K562 (cell line): Measurements from ENCODE around the gene PCDH9. TPM values are rescaled to one million over a fixed set of nuclear protein-coding genes. Genes with fewer than 3 reads are reported as not detected.

Experiments
- ATAC-seq: fragments of 200-7000 bp; cut with Tn5 transposase; 3 replicates; pipeline ENCODE4 v1.9.1; 2020; ENCODE audit warnings: moderate library complexity
- BruUV-seq: library from RNA; stranded (reverse); fragments of 400-500 nt; replicated peaks from 2 replicates; lab custom pipeline; 2021; lab: Mats Ljungman, UMichigan
- CTCF ChIA-PET: fragments of 300-600 bp; formaldehyde crosslinking; extraction: SDS; loops from one replicate; lab custom pipeline; 2021; ENCODE audit warnings: low intra/inter-chr PET ratio; lab: Yijun Ruan, JAX
- POLR2A ChIA-PET: fragments of 300-600, 350-650 bp; sonication (Branson Sonifier 250); formaldehyde crosslinking; extraction: SDS; loops from one replicate; lab custom pipeline; 2021; ENCODE audit warnings: antibody characterized with exemption, inconsistent platforms; lab: Yijun Ruan, JAX
- DNase-seq, 4 experiments: peaks; one replicate each; pipeline versions ENCODE4 v3.0.0 to v3.0.0-alpha.2; 2011 to 2018; ENCODE audit warnings: low spot score in 3 of 4, mixed read lengths in 3 of 4; ENCODE audit errors: extremely low read depth in 1 of 4
- FAIRE-seq: peaks from 2 replicates; lab custom pipeline; 2011; peaks lifted over from hg19 to GRCh38; lab: Jason Lieb, UNC
- H2AFZ ChIP-seq: 2 replicates; pipeline ENCODE4 v1.6.0; 2011; ENCODE audit warnings: low read depth, low read length, control low read depth, inconsistent platforms
- H3K27ac ChIP-seq: fragments of 200-600 bp; 3 replicates; pipeline ENCODE4 v1.8.0; 2011; ENCODE audit warnings: low read depth, mild to moderate bottlenecking, control low read depth, inconsistent platforms, low read length, moderate library complexity, mixed read lengths; ENCODE audit errors: extremely low read depth
- H3K27me3 ChIP-seq, 2 experiments: fragments of 300-600 bp in 1 of 2; 2 replicates in 1 of 2; 3 replicates in 1 of 2; pipeline versions ENCODE4 v1.6.0 to v1.8.0; 2011; ENCODE audit warnings: inconsistent platforms in 2 of 2, low read length in 2 of 2, mild to moderate bottlenecking in 1 of 2, mixed read lengths in 1 of 2, moderate library complexity in 1 of 2; ENCODE audit not compliant: control insufficient read depth in 2 of 2, insufficient read depth in 2 of 2
- H3K36me3 ChIP-seq: fragments of 300-600 bp; 3 replicates; pipeline ENCODE4 v1.8.0; 2011; ENCODE audit warnings: mild to moderate bottlenecking, low read length, inconsistent platforms; ENCODE audit not compliant: control insufficient read depth, insufficient read depth
- H3K4me1 ChIP-seq, 2 experiments: fragments of 200-600 bp in 1 of 2; replicated peaks in 1 of 2; 2 replicates in 1 of 2; 3 replicates in 1 of 2; pipeline versions ENCODE4 v1.5.1 to v1.8.0; 2011; ENCODE audit warnings: inconsistent platforms in 2 of 2, low read length in 2 of 2, mild to moderate bottlenecking in 1 of 2, mixed read lengths in 1 of 2, moderate library complexity in 1 of 2; ENCODE audit not compliant: control insufficient read depth in 2 of 2, insufficient read depth in 2 of 2
- H3K4me2 ChIP-seq: 2 replicates; pipeline ENCODE4 v1.6.1; 2011; ENCODE audit warnings: low read length, control low read depth, inconsistent platforms, mixed read lengths; ENCODE audit not compliant: insufficient read depth
- H3K4me3 ChIP-seq: fragments of 200-600 bp; sonication (generic), shearing (Covaris generic); 2 replicates; pipeline ENCODE4 v1.5.1; 2016; ENCODE audit warnings: control low read depth, inconsistent platforms
- H3K79me2 ChIP-seq: fragments of 200-600 bp; 3 replicates; pipeline ENCODE4 v1.8.0; 2011; ENCODE audit warnings: low read length, inconsistent platforms; ENCODE audit not compliant: control insufficient read depth, insufficient read depth
- H3K9ac ChIP-seq, 2 experiments: 2 replicates each; pipeline versions ENCODE4 v1.6.0 to v1.6.1; 2011; ENCODE audit warnings: low read depth in 2 of 2, low read length in 2 of 2, control low read depth in 1 of 2, inconsistent platforms in 1 of 2, mild to moderate bottlenecking in 1 of 2, mixed read lengths in 1 of 2; ENCODE audit not compliant: insufficient read depth in 1 of 2
- H3K9me1 ChIP-seq: one replicate; pipeline ENCODE4 v1.6.0; 2011; ENCODE audit warnings: inconsistent platforms, mild to moderate bottlenecking, low read length, moderate library complexity; ENCODE audit not compliant: control insufficient read depth, insufficient read depth
- H3K9me3 ChIP-seq: replicated peaks from 2 replicates; pipeline ENCODE4 v1.5.1; 2011; ENCODE audit warnings: low read depth, low read length, inconsistent platforms; ENCODE audit not compliant: control insufficient read depth, insufficient read depth
- H4K20me1 ChIP-seq: replicated peaks from 2 replicates; pipeline ENCODE4 v1.6.1; 2011; ENCODE audit warnings: low read length, inconsistent platforms, mixed read lengths; ENCODE audit not compliant: control insufficient read depth, insufficient read depth
- CEBPG ChIP-seq, 3 experiments: fragments of 200-800 bp in 1 of 3; sonication (Bioruptor generic) in 1 of 3; sonication (generic) in 1 of 3; formaldehyde crosslinking in 1 of 3; IDR thresholded peaks in 2 of 3; conservative IDR thresholded peaks in 1 of 3; 2 replicates each; pipeline versions ENCODE4 v1.6.1 to v1.8.0; 2016 to 2022; ENCODE audit warnings: missing compliant biosample characterization in 2 of 3, missing genetic modification characterization in 2 of 3, mild to moderate bottlenecking in 1 of 3, missing genetic modification reagents in 1 of 3
- DACH1 ChIP-seq: fragments of 450-650 bp; IDR thresholded peaks from 2 replicates; pipeline ENCODE4 v1.6.1; 2018; ENCODE audit not compliant: partially characterized antibody
- HNRNPH1 ChIP-seq: fragments of 200-400 bp; formaldehyde crosslinking; optimal IDR thresholded peaks from 2 replicates; pipeline ENCODE3; 2017; ENCODE audit warnings: low read depth, mild to moderate bottlenecking, low read length, moderate library complexity
- MED1 ChIP-seq: sonication (generic); formaldehyde crosslinking; IDR thresholded peaks from 2 replicates; pipeline ENCODE4 v1.8.1; 2023; ENCODE audit warnings: missing genetic modification reagents, borderline replicate concordance
- ZBTB8A ChIP-seq: fragments of 450-650 bp; IDR thresholded peaks from 2 replicates; pipeline ENCODE4 v1.6.1; 2018; ENCODE audit warnings: mild to moderate bottlenecking, moderate library complexity; ENCODE audit not compliant: partially characterized antibody
- WGBS: fragments of 100-300 bp; shearing (Covaris generic); methylation state at CpG from one replicate; pipeline ENCODE4 v1.1.6; 2016; ENCODE audit warnings: low coverage, mixed read lengths; ENCODE audit not compliant: insufficient coverage; ENCODE audit errors: missing lambda C conversion rate; 5-methylcytosine and 5-hydroxymethylcytosine counted together
- in situ Hi-C: fragments of 300-500 bp; cut with MboI; formaldehyde crosslinking; loops from 4 replicates; pipeline ENCODE4 v1.15.0; 2018; ENCODE audit warnings: inconsistent platforms, mixed read lengths
- intact Hi-C: fragments of 100-400 bp; cut with micrococcal nuclease; formaldehyde crosslinking; loops from 2 replicates; pipeline ENCODE4 v1.14.2; 2022
- polyA plus RNA-seq, 8 experiments: library from polyadenylated mRNA; depleted of rRNA in 4 of 8; stranded (reverse) in 5 of 8; unstranded in 3 of 8; fragments of >200 nt; fragmentation: Nextera tagmentation in 2 of 8; fragmentation: Illumina TruSeq in 1 of 8; extraction: Ambion mirVana in 2 of 8; extraction: Trizol in 1 of 8; gene quantifications; 2 replicates each; pipeline versions ENCODE4 v1.2.1 to v1.2.3, GENCODE V29; 2011 to 2014; ENCODE audit warnings: inconsistent platforms in 1 of 8, missing spikeins in 1 of 8
- total RNA-seq, 7 experiments: library from RNA; depleted of rRNA in 6 of 7; stranded (reverse); fragments of >200 nt in 6 of 7; fragmentation: Illumina TruSeq in 2 of 7; extraction: Trizol in 2 of 7; gene quantifications; 2 replicates each; pipeline versions ENCODE4 v1.2.1 to v1.2.3, GENCODE V29; 2011 to 2021; ENCODE audit warnings: low replicate concordance in 1 of 7

PCDH9 gene
- total and polyA plus RNA-seq, 9 of the 15 experiments (the other 6 are each of a cell fraction or from before 2014, with no cell fraction given) = 1.1 to 6.7 (median 4.9) TPM

DNA sequence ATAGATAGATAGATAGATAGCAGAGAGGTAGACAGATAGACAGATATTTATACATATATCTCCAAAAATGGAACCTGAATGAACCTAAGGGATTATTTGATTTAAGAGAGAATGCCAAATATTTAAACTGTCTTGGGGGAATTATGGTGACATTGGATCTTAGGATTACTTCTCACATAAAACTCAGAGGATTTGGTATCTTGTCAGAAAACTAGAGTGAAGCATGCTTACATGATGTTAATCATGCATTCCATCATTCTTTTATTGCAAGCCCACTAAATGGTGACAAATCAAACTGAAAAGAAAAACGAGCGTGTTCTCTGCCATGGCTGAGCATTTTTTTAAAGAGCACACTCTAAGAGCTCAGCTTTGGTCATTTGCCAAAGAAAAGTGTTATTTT, 165.2 kb downstream of the PCDH9 start:
- CTCF ChIA-PET = no interaction called here
- Histone ChIP-seq H3K4me1 (no peaks in the 10 kb centered on the region), H3K9me3 (no peaks in the 10 kb centered on the region), H3K9me1 (no peaks in the 10 kb centered on the region), H3K4me3 (no peak overlapping the region), H3K4me2 (no peak overlapping the region), H3K27ac (no peak overlapping the region), H4K20me1 (no peaks in the 10 kb centered on the region), H2AFZ (no peak overlapping the region), H3K79me2 (no peaks in the 10 kb centered on the region), H3K27me3 (no peaks in the 10 kb centered on the region), H3K36me3 (no peaks in the 10 kb centered on the region), H3K9ac (no peak overlapping the region)
- POLR2A ChIA-PET = no interaction called here
- DNase-seq (no peak), ATAC-seq (no peak), FAIRE-seq (no peak)
- 41% methylated on average over 2 of the region's 2 CpGs for WGBS
- intact Hi-C loops (no loop called here), in situ Hi-C loops (no loop called here)
- BruUV-seq = no TSS peak
- TF ChIP-seq HNRNPH1 = no peak
- TF ChIP-seq DACH1 = peak; percentile 11

DNA sequence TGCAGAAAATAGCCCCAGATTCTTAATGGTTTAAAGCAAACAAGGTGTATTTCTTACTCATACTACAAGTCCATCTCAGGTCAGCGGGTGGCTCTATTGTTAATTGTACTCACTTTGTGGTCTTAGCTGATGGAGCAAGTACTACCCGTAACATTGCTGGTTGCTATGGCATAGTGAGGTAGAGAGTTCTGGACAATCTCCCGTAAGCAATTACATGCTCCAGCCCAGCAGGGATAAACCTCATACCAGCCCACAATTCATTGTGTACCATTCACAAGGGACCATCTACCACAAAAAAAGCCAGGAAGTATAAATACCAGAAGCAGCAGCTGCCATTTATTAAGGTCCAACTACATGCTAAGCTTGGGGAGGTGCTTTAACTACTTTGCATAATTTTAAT, 167.1 kb downstream of the PCDH9 start:
- Histone ChIP-seq H3K79me2 (no peaks in the 10 kb centered on the region), H3K27me3 (no peaks in the 10 kb centered on the region), H3K4me1 (no peaks in the 10 kb centered on the region), H2AFZ (no peak overlapping the region), H3K27ac (no peak overlapping the region), H4K20me1 (no peaks in the 10 kb centered on the region), H3K9me3 (no peaks in the 10 kb centered on the region), H3K4me3 (no peak overlapping the region), H3K9ac (no peak overlapping the region), H3K36me3 (no peaks in the 10 kb centered on the region), H3K4me2 (no peak overlapping the region), H3K9me1 (no peaks in the 10 kb centered on the region)
- FAIRE-seq (no peak), ATAC-seq (no peak), DNase-seq (no peak)
- WGBS = 56% methylated on average over 3 of the region's 3 CpGs
- POLR2A ChIA-PET = no interaction called here
- TF ChIP-seq MED1 (CRISPR knock-in tag) = no peak
- no peak for TF ChIP-seq ZBTB8A
- no peak for TF ChIP-seq CEBPG (CRISPR knock-in tag; IDR thresholded peaks at IDR 0.05)
- TF ChIP-seq CEBPG (tag; conservative IDR thresholded peaks at IDR 0.05 in 1 of 2, IDR thresholded peaks at IDR 0.05 in 1 of 2) = no peak
- CTCF ChIA-PET = no interaction called here
- BruUV-seq = no TSS peak
- in situ Hi-C loops (no loop called here), intact Hi-C loops (no loop called here)
